ENCODE data around the gene PDE6B.
A peak's percentile ranks its signal among the peaks of the same experiment; 100 is the strongest.

The PDE6B gene

GRCh38 chr4:677431-678293, 52.3 kb downstream of the PDE6B start:
- TF ChIP-seq POLR2A (IDR thresholded peaks at IDR 0.05; ENCODE audit: low read length) (peak; percentile 28), GATA1 (IDR thresholded peaks at IDR 0.05; ENCODE audit: low read depth, low read length) (no peak)
- no peak for DNase-seq

- no peak for DNase-seq
- TF ChIP-seq GATA1 (IDR thresholded peaks at IDR 0.05; ENCODE audit: low read depth, low read length) = no peak
- peak; percentile 12 for TF ChIP-seq POLR2A (IDR thresholded peaks at IDR 0.05; ENCODE audit: low read length)
These were observed 53.1 kb downstream of the PDE6B start for GRCh38 chr4:678331-679103.

- TF ChIP-seq GATA1 (IDR thresholded peaks at IDR 0.05; ENCODE audit: low read depth, low read length) = no peak
- no peak for TF ChIP-seq POLR2A (IDR thresholded peaks at IDR 0.05; ENCODE audit: low read length)
- DNase-seq = no peak
These were observed 53.7 kb downstream of the PDE6B start for GRCh38 chr4:679104-679481.

GRCh38 chr4:679629-680028, 54.3 kb downstream of the PDE6B start:
- TF ChIP-seq POLR2A (IDR thresholded peaks at IDR 0.05; ENCODE audit: low read length) = no peak
- TF ChIP-seq GATA1 (IDR thresholded peaks at IDR 0.05; ENCODE audit: low read depth, low read length) = no peak
- no peak for DNase-seq

- no peak for TF ChIP-seq GATA1 (IDR thresholded peaks at IDR 0.05; ENCODE audit: low read depth, low read length)
- TF ChIP-seq POLR2A (IDR thresholded peaks at IDR 0.05; ENCODE audit: low read length) = peak; percentile 2
- DNase-seq = no peak
These were observed 54.7 kb downstream of the PDE6B start for GRCh38 chr4:680091-680490.

- peak in 1 of 2 experiments; percentile 37 for DNase-seq
- no peak for TF ChIP-seq GATA1 (IDR thresholded peaks at IDR 0.05; ENCODE audit: low read depth, low read length)
- TF ChIP-seq POLR2A (IDR thresholded peaks at IDR 0.05; ENCODE audit: low read length) = no peak
These were observed 55.2 kb downstream of the PDE6B start for GRCh38 chr4:680551-680927.

GRCh38 chr4:680928-681645, 55.7 kb downstream of the PDE6B start:
- peak; percentile 74 for DNase-seq
- TF ChIP-seq POLR2A (IDR thresholded peaks at IDR 0.05; ENCODE audit: low read length) (no peak), GATA1 (IDR thresholded peaks at IDR 0.05; ENCODE audit: low read depth, low read length) (no peak)

- peak in 1 of 2 experiments; percentile 36 for DNase-seq
- TF ChIP-seq POLR2A (IDR thresholded peaks at IDR 0.05; ENCODE audit: low read length) (no peak), GATA1 (IDR thresholded peaks at IDR 0.05; ENCODE audit: low read depth, low read length) (no peak)
These were observed 56.5 kb downstream of the PDE6B start for GRCh38 chr4:681736-682451.

- DNase-seq = no peak
- TF ChIP-seq POLR2A (IDR thresholded peaks at IDR 0.05; ENCODE audit: low read length) (peak; percentile 20), GATA1 (IDR thresholded peaks at IDR 0.05; ENCODE audit: low read depth, low read length) (no peak)
These were observed 57.3 kb downstream of the PDE6B start for GRCh38 chr4:682490-683172.

GRCh38 chr4:683247-683897, 58.0 kb downstream of the PDE6B start:
- no peak for DNase-seq
- TF ChIP-seq POLR2A (IDR thresholded peaks at IDR 0.05; ENCODE audit: low read length) = no peak
- TF ChIP-seq GATA1 (IDR thresholded peaks at IDR 0.05; ENCODE audit: low read depth, low read length) = no peak

- TF ChIP-seq GATA1 (IDR thresholded peaks at IDR 0.05; ENCODE audit: low read depth, low read length) (no peak), POLR2A (IDR thresholded peaks at IDR 0.05; ENCODE audit: low read length) (no peak)
- DNase-seq = peak; percentile 76 to 78
These were observed 58.7 kb downstream of the PDE6B start for GRCh38 chr4:683982-684622.

Measured in erythroblast (primary cell).